Neural progenitor cell (in vitro differentiated cells): ENCODE results near the gene NDUFS2. TPM values are rescaled to one million over a fixed set of nuclear protein-coding genes. Genes with fewer than 3 reads are reported as not detected.
"Not testable (repeated sequence)": the region's sequence is repeated elsewhere in the genome, so short reads cannot be mapped to it uniquely, and the experiment has no call there.

Source experiments
- DNase-seq: peaks from one replicate; pipeline ENCODE4 v3.0.0-alpha.2; 2016; ENCODE audit warnings: low spot score
- H2AFZ ChIP-seq: fragments of 200-600 bp; sonication (generic); replicated peaks from 2 replicates; pipeline ENCODE4 v1.6.1; 2016; ENCODE audit warnings: antibody characterized with exemption
- H3F3A ChIP-seq: fragments of 200-600 bp; sonication (generic); 2 replicates; pipeline ENCODE4 v1.6.1; 2016; ENCODE audit warnings: antibody characterized with exemption, low read depth
- H3K27ac ChIP-seq: fragments of 200-600 bp; sonication (generic); 2 replicates; pipeline ENCODE4 v1.5.1; 2016; ENCODE audit warnings: mild to moderate bottlenecking
- H3K27me3 ChIP-seq: fragments of 200-600 bp; sonication (generic); 2 replicates; pipeline ENCODE4 v1.6.1; 2016; ENCODE audit warnings: mild to moderate bottlenecking, moderate library complexity
- H3K36me3 ChIP-seq: fragments of 200-600 bp; sonication (generic); 2 replicates; pipeline ENCODE4 v1.5.1; 2016
- H3K4me1 ChIP-seq: fragments of 200-600 bp; sonication (generic); 2 replicates; pipeline ENCODE4 v1.6.1; 2016; ENCODE audit warnings: mixed run types
- H3K4me2 ChIP-seq: fragments of 200-600 bp; sonication (generic); 2 replicates; pipeline ENCODE4 v1.6.1; 2016
- H3K4me3 ChIP-seq: fragments of 200-600 bp; sonication (generic); 2 replicates; pipeline ENCODE4 v1.5.1; 2016
- H3K79me2 ChIP-seq: fragments of 200-600 bp; sonication (generic); 2 replicates; pipeline ENCODE4 v1.6.1; 2016; ENCODE audit warnings: low read depth
- H3K9ac ChIP-seq: fragments of 200-600 bp; sonication (generic); 2 replicates; pipeline ENCODE4 v1.6.1; 2016
- H3K9me3 ChIP-seq: fragments of 200-600 bp; sonication (generic); 2 replicates; pipeline ENCODE4 v1.5.1; 2016; ENCODE audit warnings: low read depth
- H4K20me1 ChIP-seq: fragments of 200-600 bp; sonication (generic); 2 replicates; pipeline ENCODE4 v1.6.1; 2016; ENCODE audit warnings: low read depth
- H3K27ac Mint-ChIP-seq: 3 replicates; pipeline ENCODE4 v1.8.0; 2021; ENCODE audit warnings: mixed read lengths
- H3K27me3 Mint-ChIP-seq: 2 replicates; pipeline ENCODE4 v1.8.0; 2022; ENCODE audit warnings: low read depth, mild to moderate bottlenecking, inconsistent platforms, moderate library complexity, mixed read lengths; ENCODE audit not compliant: insufficient read depth
- H3K36me3 Mint-ChIP-seq: 3 replicates; pipeline ENCODE4 v1.8.0; 2021; ENCODE audit warnings: mixed read lengths
- H3K4me1 Mint-ChIP-seq: 3 replicates; pipeline ENCODE4 v1.8.0; 2021; ENCODE audit warnings: mixed read lengths
- H3K4me3 Mint-ChIP-seq: 3 replicates; pipeline ENCODE4 v1.8.0; 2021; ENCODE audit warnings: mild to moderate bottlenecking, moderate library complexity, mixed read lengths
- H3K9me3 Mint-ChIP-seq: 3 replicates; pipeline ENCODE4 v1.8.0; 2020; ENCODE audit warnings: mixed read lengths
- EZH2 ChIP-seq: fragments of 200-600 bp; sonication (generic); IDR thresholded peaks from 2 replicates; pipeline ENCODE4 v1.6.1; 2017; ENCODE audit warnings: antibody characterized with exemption, mild to moderate bottlenecking, moderate library complexity
- EZH2phosphoT487 ChIP-seq: fragments of 200-600 bp; sonication (generic); IDR thresholded peaks from 2 replicates; pipeline ENCODE4 v1.6.1; 2017; ENCODE audit warnings: antibody characterized with exemption
- total RNA-seq: library from RNA; depleted of rRNA; stranded (reverse); fragments of >200 nt; gene quantifications from 2 replicates; pipeline ENCODE4 v1.2.3, GENCODE V29; 2015; ENCODE audit warnings: low replicate concordance
- TF ChIP-seq, protein P1 (sequence below): fragments of 200-600 bp; sonication (generic); IDR thresholded peaks from 2 replicates; pipeline ENCODE4 v1.5.1; 2017; ENCODE audit warnings: antibody characterized with exemption, mild to moderate bottlenecking

NDUFS2 gene
- total RNA-seq, 1 donor from 2014 or later, result 107 TPM

DNA sequence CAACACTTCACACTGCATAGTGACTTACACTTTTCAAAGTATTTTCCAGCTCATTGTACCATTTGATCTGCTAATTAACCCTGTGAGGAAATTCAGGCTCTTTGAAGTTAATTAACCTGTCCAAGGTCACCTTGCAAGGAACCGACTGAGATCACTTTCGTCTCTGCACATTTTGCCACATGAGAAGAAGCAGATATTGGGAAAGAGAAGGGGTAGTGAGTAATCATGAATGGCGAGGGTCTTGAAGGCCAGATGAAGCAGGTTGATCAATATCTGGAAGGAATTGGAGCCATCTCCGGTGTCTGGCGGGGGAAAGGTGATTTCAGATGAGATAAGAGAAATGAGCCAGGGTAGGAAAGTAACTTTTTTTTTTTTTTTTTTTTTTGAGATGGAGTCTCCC lies 17.8 kb downstream of the NDUFS2 start:
- Mint-ChIP-seq H3K36me3 (peaks cover 3% of the 10 kb centered on the region), H3K27ac (no peak overlapping the region)

DNA sequence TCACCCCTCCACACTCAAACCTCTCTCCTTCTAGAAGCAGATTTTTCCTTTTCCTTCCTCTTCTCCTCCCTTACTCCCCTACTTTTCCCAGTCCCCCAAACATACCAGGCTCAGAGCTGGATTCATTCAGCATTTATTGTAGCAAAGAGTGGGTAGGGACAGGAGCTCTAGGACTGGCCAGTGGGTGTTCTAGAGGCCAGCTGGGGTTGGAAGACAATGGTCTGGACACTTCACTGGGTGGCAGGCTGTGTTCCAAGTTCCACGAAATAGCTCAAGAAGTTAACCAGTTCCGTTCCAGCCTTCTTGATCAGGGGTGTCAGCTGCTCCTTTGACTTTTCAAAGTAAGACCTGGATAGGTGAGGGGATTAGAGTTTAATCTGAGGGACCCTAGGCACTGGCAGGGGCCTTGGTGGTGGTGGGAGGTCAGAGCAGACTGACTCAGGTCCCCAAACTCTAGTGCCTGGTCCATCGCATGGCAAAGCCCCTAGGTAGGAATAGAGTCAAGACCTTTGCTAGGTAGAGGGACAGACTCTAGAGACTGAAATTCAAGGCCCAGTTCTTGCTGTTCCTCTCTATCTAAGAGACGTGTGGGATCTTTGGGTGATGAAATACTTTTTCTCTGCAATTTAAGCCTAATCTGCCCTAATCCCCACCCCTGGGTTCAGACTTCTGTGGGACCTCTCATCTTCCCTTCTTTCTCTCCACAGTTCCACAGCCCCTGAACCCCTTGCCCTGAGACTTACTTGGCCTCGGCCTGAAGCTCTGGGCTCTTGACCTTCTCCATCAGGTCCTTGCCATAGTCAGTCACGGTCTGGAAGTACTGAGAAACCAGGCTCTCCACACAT lies 20.2 kb downstream of the NDUFS2 start:
- DNase-seq, result no peak
- Histone ChIP-seq H2AFZ (no peak overlapping the region), H3K9me3 (no peaks in the 10 kb centered on the region), H4K20me1 (no peaks in the 10 kb centered on the region), H3K27ac (no peak overlapping the region), H3K4me1 (peaks cover 9% of the 10 kb centered on the region), H3K79me2 (no peaks in the 10 kb centered on the region), H3F3A (peaks cover 13% of the 10 kb centered on the region), H3K4me2 (no peak overlapping the region), H3K27me3 (no peaks in the 10 kb centered on the region), H3K36me3 (no peaks in the 10 kb centered on the region), H3K9ac (no peak overlapping the region), H3K4me3 (no peak overlapping the region)
- no peak overlapping the region for H3K4me3 Mint-ChIP-seq
- H3K4me1 Mint-ChIP-seq, result peaks cover 25% of the 10 kb centered on the region
- H3K27ac Mint-ChIP-seq, result no peak overlapping the region
- H3K9me3 Mint-ChIP-seq, result no peaks in the 10 kb centered on the region
- peaks cover 5% of the 10 kb centered on the region for H3K27me3 Mint-ChIP-seq
- no peaks in the 10 kb centered on the region for H3K36me3 Mint-ChIP-seq
- TF ChIP-seq, protein P1, sequence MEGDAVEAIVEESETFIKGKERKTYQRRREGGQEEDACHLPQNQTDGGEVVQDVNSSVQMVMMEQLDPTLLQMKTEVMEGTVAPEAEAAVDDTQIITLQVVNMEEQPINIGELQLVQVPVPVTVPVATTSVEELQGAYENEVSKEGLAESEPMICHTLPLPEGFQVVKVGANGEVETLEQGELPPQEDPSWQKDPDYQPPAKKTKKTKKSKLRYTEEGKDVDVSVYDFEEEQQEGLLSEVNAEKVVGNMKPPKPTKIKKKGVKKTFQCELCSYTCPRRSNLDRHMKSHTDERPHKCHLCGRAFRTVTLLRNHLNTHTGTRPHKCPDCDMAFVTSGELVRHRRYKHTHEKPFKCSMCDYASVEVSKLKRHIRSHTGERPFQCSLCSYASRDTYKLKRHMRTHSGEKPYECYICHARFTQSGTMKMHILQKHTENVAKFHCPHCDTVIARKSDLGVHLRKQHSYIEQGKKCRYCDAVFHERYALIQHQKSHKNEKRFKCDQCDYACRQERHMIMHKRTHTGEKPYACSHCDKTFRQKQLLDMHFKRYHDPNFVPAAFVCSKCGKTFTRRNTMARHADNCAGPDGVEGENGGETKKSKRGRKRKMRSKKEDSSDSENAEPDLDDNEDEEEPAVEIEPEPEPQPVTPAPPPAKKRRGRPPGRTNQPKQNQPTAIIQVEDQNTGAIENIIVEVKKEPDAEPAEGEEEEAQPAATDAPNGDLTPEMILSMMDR, result no peak
- no peak for TF ChIP-seq EZH2phosphoT487
- TF ChIP-seq EZH2, result no peak

More for the DNA sequence above, 17.8 kb downstream of the NDUFS2 start:
- no peak overlapping the region for H2AFZ ChIP-seq
- H3K36me3 ChIP-seq, result no peaks in the 10 kb centered on the region
- TF ChIP-seq EZH2, result no peak
- TF ChIP-seq, protein P1, result no peak
- TF ChIP-seq EZH2phosphoT487, result no peak
- H3F3A ChIP-seq, result peaks cover 9% of the 10 kb centered on the region
- Mint-ChIP-seq H3K9me3 (no peaks in the 10 kb centered on the region), H3K4me3 (no peak overlapping the region), H3K27me3 (peaks cover 7% of the 10 kb centered on the region), H3K4me1 (peaks cover 13% of the 10 kb centered on the region)
- H4K20me1 ChIP-seq, result no peaks in the 10 kb centered on the region
- H3K79me2 ChIP-seq, result no peaks in the 10 kb centered on the region
- H3K9me3 ChIP-seq, result no peaks in the 10 kb centered on the region
- H3K4me2 ChIP-seq, result no peak overlapping the region
- H3K4me3 ChIP-seq, result no peak overlapping the region
- H3K27ac ChIP-seq, result no peak overlapping the region
- H3K4me1 ChIP-seq, result peaks cover 6% of the 10 kb centered on the region
- H3K27me3 ChIP-seq, result no peaks in the 10 kb centered on the region
- no peak for DNase-seq
- H3K9ac ChIP-seq, result no peak overlapping the region

DNA sequence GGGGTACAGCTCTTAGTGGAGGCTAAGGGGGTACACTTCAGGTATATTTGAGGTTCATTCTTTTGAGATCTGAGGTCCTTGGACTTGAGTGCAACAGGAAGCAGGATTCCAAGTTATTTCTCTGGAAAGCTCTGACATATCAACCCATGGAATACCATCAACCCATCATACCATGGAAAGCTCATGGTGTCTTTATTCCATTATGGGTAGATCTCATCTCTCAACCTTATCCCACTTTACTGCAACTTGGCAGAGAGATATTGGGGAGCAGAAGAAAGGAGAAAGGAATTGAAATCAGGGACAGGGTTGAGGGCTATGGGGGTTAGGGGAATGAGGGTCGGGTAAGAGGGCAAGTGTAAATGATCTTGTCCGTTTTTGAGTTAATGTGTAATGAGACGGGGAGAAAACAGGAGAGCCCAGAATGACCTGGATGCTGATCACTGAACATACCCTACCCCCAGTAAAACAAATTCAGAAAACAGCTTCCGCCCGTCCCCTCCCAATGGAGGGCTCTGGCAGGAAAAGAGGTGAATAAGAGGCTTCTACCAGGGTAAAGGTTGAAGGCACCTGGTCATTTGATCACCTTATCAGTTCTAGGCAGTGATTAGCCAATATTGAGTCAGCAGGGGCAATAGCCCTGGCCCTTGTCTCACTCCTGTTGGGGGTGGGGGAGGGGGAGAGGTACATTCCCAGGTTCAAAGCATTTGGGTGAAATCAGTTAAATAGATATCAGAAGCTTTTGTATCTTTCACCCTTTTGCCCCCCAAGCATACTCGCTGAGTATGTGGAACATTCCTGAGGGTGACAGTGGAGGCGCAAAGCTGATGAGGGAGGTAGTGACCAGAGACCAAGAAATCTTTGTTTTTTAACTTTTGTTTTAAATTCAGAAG lies 21.9 kb downstream of the NDUFS2 start:
- Histone ChIP-seq H4K20me1 (no peaks in the 10 kb centered on the region), H3K4me1 (peaks cover 9% of the 10 kb centered on the region), H3K27me3 (no peaks in the 10 kb centered on the region), H2AFZ (no peak overlapping the region), H3F3A (peaks cover 13% of the 10 kb centered on the region), H3K79me2 (no peaks in the 10 kb centered on the region), H3K4me3 (no peak overlapping the region), H3K36me3 (no peaks in the 10 kb centered on the region), H3K4me2 (no peak overlapping the region), H3K9me3 (no peaks in the 10 kb centered on the region), H3K27ac (no peak overlapping the region), H3K9ac (no peak overlapping the region)
- peaks cover 5% of the 10 kb centered on the region for H3K27me3 Mint-ChIP-seq
- peaks cover 21% of the 10 kb centered on the region for H3K4me1 Mint-ChIP-seq
- TF ChIP-seq EZH2phosphoT487 (no peak), EZH2 (no peak)
- TF ChIP-seq, protein P1, result no peak
- DNase-seq, result no peak
- H3K27ac Mint-ChIP-seq, result no peak overlapping the region
- no peaks in the 10 kb centered on the region for H3K36me3 Mint-ChIP-seq
- H3K4me3 Mint-ChIP-seq, result no peak overlapping the region
- H3K9me3 Mint-ChIP-seq, result no peaks in the 10 kb centered on the region

DNA sequence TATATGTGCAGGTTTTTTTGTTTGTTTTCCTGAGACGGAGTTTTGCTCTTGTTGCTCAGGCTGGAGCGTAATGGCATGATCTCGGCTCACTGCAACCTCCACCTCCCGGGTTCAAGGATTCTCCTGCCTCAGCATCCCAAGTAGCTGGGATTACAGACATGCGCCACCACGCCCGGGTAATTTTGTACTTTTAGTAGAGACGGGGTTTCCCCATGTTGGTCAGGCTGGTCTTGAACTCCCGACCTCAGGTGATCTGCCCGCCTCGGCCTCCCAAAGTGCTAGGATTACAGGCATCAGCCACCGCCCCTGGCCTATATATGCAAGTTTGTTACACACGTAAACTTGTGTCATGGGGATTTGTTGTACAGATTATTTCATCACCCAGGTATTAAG lies 22.5 kb downstream of the NDUFS2 start:
- not testable (repeated sequence) for H3K9ac ChIP-seq, H3K9me3 Mint-ChIP-seq, H3K4me3 Mint-ChIP-seq, H3K27me3 ChIP-seq, H3K27ac ChIP-seq, H2AFZ ChIP-seq, H3K36me3 Mint-ChIP-seq, H3K9me3 ChIP-seq, H3K79me2 ChIP-seq, H3K27me3 Mint-ChIP-seq, H3K27ac Mint-ChIP-seq, H3K4me3 ChIP-seq, DNase-seq, H4K20me1 ChIP-seq, H3K36me3 ChIP-seq, H3K4me2 ChIP-seq, H3K4me1 ChIP-seq
- H3F3A ChIP-seq, result peaks cover 13% of the 10 kb centered on the region
- peaks cover 21% of the 10 kb centered on the region for H3K4me1 Mint-ChIP-seq
